ENCODE results near the gene NR1H2.
"Not testable (repeated sequence)": the region's sequence is repeated elsewhere in the genome, so short reads cannot be mapped to it uniquely, and the experiment has no call there.

NR1H2 gene

GRCh38 chr19:50376166-50377050 is at the start of gene NR1H2:
NR1H2 (plus strand) TSS chr19:50376457; CDS start chr19:50377606, 1,149 bp downstream.
- in situ Hi-C loops (cut with MboI; ENCODE audit: low sequenced_read_pairs), result no loop called here

GRCh38 chr19:50327013-50327412 is 49.2 kb upstream of the NR1H2 start:
- in situ Hi-C loops (cut with MboI; ENCODE audit: low sequenced_read_pairs), result no loop called here

GRCh38 chr19:50327461-50328223 is 48.6 kb upstream of the NR1H2 start:
- in situ Hi-C loops (cut with MboI; ENCODE audit: low sequenced_read_pairs), result no loop called here

GRCh38 chr19:50328224-50328872 is 47.9 kb upstream of the NR1H2 start:
- in situ Hi-C loops (cut with MboI; ENCODE audit: low sequenced_read_pairs), result no loop called here

- in situ Hi-C loops (cut with MboI; ENCODE audit: low sequenced_read_pairs), result no loop called here
Observed at GRCh38 chr19:50328873-50329145, 47.4 kb upstream of the NR1H2 start.

GRCh38 chr19:50329146-50329925 is 46.9 kb upstream of the NR1H2 start, which contains the start of gene KCNC3:
KCNC3 (minus strand) TSS chr19:50329377; CDS start chr19:50329082, 295 bp downstream.
- in situ Hi-C loops (cut with MboI; ENCODE audit: low sequenced_read_pairs), result no loop called here

- in situ Hi-C loops (cut with MboI; ENCODE audit: low sequenced_read_pairs), result not testable (repeated sequence)
Observed at GRCh38 chr19:50329926-50330294, 46.3 kb upstream of the NR1H2 start.

GRCh38 chr19:50330365-50331078 is 45.7 kb upstream of the NR1H2 start:
- in situ Hi-C loops (cut with MboI; ENCODE audit: low sequenced_read_pairs), result no loop called here

- in situ Hi-C loops (cut with MboI; ENCODE audit: low sequenced_read_pairs), result no loop called here
Observed at GRCh38 chr19:50331221-50331993, 44.9 kb upstream of the NR1H2 start.

- in situ Hi-C loops (cut with MboI; ENCODE audit: low sequenced_read_pairs), result no loop called here
Observed at GRCh38 chr19:50331994-50332243, 44.3 kb upstream of the NR1H2 start.

GRCh38 chr19:50332244-50333038 is 43.8 kb upstream of the NR1H2 start:
- in situ Hi-C loops (cut with MboI; ENCODE audit: low sequenced_read_pairs), result no loop called here

GRCh38 chr19:50333235-50333736 is 43.0 kb upstream of the NR1H2 start:
- in situ Hi-C loops (cut with MboI; ENCODE audit: low sequenced_read_pairs), result no loop called here

GRCh38 chr19:50333737-50334617 is 42.3 kb upstream of the NR1H2 start:
- in situ Hi-C loops (cut with MboI; ENCODE audit: low sequenced_read_pairs), result no loop called here

- in situ Hi-C loops (cut with MboI; ENCODE audit: low sequenced_read_pairs), result no loop called here
Observed at GRCh38 chr19:50334741-50335421, 41.4 kb upstream of the NR1H2 start.

- in situ Hi-C loops (cut with MboI; ENCODE audit: low sequenced_read_pairs), result not testable (repeated sequence)
Observed at GRCh38 chr19:50337031-50337430, 39.2 kb upstream of the NR1H2 start.

GRCh38 chr19:50340331-50340730 is 35.9 kb upstream of the NR1H2 start:
- in situ Hi-C loops (cut with MboI; ENCODE audit: low sequenced_read_pairs), result no loop called here

GRCh38 chr19:50341091-50341564 is 35.1 kb upstream of the NR1H2 start:
- in situ Hi-C loops (cut with MboI; ENCODE audit: low sequenced_read_pairs), result no loop called here
